NCI-H1694 treated with DMSO at 0.1 percent for 48 hours (cell line): ENCODE results near the gene EGFL7.
A peak's percentile ranks its signal among the peaks of the same experiment; 100 is the strongest.

Experiments used
- DNase-seq: peaks from one replicate; lab custom pipeline; 2025; lab: John Stamatoyannopoulos, UW

Gene EGFL7

DNA sequence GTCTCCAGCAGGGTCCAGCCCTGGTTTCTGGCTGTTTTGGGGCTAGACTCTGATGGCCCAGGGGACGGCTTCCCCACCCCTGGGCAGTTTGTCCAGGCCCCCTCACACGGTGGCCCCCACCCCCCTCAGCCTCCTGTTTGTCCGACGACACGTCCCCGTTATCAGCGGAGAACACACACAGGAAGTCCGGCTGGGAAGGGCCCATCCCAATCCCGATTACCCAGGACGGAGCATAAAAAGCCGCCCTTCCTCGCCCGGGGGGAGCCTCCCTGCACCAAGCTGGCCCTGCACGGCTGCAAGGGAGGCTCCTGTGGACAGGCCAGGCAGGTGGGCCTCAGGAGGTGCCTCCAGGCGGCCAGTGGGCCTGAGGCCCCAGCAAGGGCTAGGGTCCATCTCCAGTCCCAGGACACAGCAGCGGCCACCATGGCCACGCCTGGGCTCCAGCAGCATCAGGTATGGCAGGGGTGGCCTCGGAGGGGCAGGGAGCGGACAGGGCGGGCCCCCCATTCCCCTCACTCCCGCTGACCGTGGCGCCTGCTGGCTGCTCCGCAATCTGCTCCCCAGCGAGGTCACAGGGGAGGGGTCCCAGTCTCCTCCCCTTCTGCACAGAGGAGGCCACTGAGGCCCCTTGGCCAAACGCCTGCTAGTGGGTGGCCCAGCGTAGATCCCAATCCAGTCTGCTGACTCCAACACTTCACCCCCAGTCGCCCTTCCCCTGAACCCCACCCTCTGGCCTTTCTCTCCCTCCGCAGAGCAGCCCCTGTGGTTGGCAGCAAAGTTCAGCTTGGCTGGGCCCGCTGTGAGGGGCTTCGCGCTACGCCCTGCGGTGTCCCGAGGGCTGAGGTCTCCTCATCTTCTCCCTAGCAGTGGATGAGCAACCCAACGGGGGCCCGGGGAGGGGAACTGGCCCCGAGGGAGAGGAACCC lies at the start of gene EGFL7:
TSS of gene EGFL7 (plus strand) at position 261 of the 926 bp plus-strand sequence. CDS start 5,367 bp downstream, outside the sequence.
- no peak for DNase-seq

DNA sequence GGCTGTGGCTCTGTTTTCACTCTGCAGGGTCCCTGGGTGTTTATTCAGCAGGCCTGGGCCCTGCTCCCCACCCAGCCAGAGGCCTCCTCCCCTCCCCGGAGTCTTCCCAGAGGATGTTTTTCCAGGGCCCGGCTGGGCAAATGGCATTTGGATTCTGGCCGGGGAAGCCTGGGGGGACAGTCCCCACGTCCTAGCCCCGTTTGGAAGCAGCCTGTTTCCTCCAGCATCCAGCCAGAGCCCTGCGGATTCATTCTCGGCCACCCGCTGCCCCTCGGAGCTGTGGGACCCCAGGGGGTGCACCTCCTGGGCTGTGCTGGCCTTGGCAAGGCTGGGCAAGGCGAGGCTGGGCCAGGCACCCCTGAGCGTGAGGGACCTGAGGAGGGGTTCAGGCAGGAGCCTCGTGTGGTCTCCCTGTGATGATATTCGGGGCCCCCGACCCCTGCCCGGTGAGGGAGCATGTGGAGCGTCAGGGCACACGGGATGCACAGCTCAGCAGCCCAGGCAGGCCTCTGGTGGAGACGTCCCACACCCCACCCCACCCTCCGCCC lies 48.8 kb upstream of the EGFL7 start:
- no peak for DNase-seq

DNA sequence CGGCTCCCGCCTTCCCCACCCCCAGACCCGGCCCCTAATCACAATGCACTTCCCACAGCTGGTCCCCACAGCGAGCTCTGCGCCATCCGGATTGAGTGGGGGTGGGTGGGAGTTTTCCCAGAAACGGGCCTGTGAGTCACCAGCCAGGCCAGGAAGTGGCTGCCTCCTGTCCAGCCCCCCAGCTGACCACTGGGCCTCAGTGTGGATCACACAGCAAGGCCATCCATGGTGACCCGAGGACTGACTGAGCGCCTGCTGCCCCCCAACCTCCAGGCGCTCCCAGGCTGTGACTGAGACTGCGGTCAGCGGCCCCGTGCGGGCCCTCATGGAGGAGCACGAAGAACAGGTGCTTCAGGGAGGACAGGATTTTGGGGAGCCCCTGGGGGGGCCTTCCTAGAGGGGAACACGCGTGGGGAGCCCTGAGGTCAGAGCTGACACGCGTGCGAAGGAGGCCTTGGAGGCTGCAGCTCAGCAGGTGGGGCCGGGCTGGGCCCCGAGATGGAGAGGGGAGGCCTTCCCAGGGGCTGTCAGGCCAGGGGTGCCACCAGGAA lies 48.3 kb upstream of the EGFL7 start:
- no peak for DNase-seq

DNA sequence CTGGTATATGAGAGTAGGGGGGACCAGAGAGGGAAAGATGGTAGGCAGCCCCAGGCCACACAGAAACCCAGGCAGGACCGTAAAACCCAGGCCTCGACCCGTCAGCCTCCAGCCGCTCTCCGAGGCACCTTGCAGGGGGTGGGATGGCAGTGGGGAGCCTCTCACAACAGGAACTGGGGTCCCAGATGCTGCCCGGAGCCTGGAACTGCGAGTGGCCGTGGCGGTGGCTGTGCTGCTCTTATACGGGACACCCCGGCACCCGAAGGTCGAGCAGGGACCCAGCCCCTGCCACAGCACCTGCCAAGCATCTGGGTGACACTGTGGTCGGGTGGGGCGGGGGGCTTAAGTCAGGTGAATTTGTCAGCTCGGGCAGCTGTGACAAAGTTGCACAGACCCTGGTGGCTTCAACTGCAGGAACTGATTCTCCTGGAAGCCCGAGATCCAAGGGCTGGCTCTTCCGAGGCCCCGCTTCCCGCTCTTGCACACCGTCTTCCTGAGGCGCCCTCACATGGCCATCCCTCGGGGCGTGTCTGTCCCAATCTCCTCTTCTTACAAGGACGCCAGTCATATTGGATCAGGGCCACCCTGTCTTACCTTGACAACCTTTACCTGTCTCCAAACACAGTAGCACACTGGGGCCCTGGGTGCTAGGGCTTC lies 47.6 kb upstream of the EGFL7 start:
- DNase-seq, result no peak

DNA sequence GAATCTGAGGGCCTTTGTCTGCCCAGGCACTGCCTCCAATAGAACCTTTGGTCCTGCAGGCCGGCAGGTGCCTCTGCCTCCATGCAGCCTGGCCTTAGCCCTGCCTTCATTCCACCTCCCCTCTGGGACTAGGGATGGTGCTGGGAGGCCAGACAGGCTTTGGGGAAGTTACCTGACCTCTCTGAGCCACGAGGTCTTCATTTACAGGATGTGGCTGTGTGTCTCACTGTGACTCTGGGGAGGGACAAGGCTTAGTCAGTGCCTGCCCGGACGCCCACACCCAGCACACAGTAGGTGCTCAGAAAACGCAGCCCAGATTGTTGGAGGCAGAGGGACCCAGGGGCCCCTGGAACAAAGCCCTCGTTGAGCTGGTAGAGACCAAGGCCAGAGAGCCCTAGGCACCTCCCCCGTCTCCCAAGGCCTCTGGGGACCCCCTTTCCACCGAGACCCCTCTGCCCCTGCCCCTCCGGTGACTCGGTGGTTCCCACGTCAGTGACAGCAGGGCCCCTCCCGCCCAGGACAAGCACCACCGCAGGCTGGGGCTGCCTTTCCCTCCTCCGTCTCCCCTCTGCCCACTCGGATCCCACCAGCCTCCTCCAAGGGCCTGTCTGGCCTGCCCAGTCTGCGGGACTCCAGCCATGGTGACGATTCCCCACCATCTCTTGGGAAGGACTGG lies 46.9 kb upstream of the EGFL7 start:
- DNase-seq, result no peak

DNA sequence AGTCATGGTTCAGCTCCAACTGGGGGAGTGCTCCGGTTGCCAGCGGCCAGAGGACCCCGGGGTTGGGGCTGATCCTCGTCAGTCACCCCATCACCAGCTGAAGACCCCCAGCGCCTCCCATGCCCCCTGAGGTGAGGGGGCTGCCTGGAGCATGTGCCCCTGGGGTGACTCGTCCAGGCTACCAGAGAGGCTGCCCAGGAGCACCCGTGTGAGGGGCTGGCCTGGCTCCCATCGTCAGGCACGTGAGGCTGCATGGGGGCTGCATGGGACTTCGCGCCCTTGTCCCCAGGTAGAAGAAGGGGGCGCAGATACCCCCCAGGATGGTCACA lies 46.4 kb upstream of the EGFL7 start:
- no peak for DNase-seq

DNA sequence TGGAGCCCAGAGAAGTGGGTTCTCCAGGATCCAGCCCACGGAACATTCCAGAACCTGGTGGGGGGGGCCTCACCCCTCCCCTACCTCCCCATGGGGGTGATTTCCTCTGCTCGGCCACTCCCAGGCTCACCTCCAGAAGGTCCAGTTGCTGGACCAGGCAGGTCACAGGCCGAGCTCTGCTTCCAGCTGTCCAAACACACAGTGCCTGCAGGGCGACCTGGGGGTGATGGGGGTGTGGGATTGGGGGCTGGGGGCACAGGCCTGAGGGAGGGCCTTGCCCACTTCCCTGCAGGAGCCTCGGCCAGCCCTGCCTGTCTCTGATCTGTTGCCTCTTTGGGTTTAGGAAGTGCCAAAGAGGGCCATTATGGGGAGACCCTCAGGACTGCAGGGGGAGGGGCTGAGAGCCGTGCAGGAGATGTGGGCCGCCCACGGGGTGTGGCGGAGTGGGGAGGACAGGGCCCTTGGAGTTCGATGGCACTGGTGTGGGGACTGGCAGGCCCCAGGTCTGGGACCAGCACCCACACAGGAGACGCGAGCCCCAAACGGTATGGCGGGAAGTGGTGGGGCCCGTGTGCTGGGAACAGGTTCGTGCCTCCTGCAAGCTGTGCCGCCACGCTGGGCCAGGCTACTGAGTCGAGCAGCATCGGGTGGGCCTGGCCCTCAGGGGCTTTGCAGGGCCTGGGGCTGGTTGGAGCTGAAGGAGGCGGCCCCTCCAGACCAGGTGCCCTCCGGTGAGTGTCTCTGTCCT lies 45.6 kb upstream of the EGFL7 start:
- no peak for DNase-seq

DNA sequence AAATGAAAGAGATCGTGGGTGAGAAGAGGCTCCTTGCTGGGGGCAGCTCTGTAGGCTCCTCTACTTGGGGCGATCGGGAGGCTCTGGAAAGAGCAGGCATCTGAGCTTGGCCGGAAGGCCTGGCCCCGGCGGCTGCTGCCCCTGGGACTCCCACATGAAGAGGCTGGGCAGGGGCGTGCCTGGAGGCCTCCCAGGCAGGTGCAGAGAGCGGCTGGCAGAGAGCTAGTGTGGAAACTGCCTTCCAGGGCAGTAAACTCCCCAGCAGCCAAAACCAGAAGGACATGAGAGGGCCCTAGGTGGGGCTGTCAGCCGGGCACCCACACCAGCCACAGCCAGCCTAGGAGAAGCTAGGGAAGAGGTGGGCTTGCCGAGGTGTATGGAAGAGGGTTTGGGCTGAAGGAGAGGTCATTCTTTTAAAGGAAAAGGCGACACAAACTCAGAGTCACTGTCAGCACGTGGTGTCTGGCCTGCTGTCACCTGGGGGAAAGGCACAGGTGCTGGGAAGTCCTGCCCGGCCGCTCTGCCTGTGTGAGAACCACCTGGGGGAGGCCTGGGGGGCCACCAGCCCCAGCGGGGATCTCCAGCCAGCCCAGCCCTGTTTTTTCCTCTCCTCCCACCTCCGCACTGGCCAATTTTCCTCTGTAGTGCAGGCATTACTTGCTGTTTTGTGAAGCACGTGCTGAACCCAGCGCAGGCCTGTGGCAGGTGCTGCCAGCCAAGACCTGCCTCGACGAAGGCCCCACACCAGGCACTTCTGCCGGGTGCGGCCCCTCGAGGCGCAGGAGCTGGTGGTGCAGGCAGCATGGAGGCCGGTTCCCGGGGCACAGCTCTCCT lies 44.8 kb upstream of the EGFL7 start:
- no peak for DNase-seq

DNA sequence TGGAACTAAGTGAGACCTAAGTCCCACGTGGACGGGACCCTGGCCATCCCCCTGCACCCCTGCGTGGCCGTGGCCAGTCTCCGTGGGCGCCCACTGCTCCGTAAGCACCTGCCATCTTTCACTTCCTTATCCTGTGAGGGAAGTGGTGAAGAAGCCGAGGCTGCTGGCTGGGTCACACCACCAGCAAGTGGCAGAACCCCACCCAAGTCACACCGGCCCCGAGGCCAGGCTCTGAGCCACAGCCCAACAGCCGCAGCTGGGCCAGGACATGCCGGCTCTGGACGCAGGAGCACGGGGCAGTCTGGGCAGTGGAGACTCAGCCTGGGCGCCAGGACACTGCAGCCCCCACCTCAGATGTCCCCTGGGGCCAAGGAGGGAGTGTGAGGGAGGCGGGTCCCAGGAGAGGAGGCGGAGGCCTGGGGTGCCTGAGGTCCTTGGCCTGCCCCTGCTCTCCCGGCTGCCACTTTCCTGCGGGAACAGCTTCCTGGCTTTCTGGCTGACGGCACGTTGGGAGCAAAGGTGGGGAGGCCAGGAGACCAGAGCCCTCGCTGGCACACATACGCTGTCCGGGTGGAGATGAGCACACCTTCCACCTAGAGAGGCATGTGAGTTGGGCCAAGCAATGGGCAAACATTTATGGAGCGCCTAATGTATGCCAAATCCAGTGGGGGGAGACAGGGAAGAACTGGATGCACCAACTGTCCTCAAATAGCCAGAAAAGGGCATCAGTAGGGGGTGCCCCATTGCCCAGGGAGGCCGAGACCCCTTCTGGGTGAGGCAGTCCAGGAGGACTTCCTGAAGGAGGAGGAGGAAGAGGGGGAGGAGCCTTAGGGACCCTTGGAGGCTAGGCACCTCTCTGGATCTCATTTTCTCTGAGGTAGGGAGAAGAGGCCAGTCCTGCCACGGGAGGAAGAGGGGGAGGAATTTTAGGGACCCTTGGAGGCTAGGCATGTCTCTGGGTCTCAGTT lies 43.9 kb upstream of the EGFL7 start:
- no peak for DNase-seq

DNA sequence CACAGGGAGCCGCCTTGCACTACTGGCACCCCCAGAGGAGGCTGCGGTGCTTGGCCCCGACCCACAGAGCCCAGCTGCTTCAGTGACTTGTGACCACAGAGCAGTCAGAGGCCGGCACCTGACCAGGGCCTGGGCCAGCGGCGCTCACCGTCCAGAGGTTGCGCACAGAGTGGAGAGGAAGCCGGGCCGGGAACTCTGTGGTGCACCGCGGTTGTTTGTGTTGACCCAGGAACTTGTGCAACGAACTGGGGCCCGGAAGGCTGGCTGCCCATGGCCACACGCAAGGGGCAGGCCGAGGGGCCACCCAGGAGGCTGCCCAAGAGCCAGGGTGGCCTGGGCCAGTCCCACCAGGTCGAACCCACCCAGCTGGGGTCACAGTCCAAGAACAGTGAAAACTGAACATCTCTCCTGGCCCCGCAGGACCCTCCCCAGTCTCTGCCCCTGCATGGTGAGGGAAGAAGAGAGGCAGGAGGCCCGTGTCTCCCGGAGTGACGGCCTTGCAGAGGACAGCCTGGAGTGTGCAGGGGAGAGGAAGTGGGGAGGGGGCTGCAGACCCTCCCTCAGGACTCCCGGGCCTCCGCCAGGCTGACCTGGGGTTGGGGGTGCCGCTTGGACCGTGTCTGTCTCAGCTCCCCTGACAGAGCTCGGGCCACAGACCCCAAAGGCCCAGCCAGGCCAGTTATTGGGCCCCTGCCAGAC lies 42.8 kb upstream of the EGFL7 start:
- no peak for DNase-seq

DNA sequence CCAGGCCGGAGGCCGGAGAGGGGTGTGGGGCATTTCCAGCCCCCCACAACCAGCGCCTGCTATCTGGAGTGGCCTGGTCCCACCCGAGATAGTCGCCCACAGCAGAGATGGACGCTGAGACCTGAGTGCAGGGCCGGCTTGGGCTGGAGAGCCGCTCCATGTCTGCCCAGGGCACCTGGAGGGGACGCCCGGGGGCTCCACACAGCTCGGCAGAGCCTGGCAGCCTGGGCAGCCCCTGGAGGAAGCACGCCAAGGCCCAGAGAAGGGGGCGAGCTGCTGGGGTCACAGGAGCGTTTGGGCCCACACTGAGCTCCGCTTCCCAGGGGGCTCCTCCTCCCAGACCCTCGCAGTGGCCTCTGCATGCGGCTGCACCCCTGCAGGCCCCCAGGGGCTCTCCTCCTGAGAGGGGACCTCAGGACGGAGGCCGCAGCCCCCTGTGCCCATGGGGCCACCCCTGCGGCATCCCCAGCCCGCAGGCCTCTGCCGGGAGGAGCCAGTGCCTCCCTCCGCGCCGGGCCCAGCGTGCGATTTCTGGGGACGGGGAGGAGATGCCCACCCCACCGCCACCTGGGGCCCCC lies 42.2 kb upstream of the EGFL7 start:
- no peak for DNase-seq

DNA sequence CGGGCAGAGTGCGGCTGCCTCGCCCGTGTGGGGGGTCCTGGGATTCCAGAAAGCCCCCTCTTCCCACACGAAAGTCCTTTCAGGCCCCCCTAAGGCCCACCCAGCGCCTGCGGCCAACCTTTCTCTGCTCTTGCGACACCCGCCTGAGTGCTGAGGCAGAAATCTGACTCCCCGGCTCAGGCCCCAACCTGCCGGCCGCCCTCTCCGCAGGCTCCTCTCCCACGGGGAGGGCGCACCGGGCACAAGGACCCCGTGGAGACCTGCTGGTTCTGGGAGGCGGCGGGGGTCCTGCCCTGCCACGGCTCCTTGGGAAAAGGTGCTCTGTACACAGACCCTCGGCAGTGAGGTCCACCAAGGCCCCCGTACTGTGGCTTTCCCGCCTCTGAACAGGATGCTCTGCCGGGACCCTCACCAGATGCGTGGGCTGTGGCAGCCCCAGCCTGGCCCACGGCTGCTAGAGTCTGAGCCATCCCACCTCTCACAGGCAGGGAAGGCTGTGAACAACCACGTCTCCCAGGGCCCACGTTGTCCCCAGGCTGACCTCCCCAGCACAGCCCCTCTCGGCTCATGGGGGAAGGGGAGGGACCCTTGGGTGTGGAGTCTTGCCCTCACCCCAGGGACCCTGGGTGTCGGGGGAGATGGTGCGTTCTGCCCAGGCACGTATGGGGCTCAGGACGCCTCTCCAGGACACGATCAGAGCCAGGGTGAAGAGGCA lies 41.5 kb upstream of the EGFL7 start:
- DNase-seq, result no peak

DNA sequence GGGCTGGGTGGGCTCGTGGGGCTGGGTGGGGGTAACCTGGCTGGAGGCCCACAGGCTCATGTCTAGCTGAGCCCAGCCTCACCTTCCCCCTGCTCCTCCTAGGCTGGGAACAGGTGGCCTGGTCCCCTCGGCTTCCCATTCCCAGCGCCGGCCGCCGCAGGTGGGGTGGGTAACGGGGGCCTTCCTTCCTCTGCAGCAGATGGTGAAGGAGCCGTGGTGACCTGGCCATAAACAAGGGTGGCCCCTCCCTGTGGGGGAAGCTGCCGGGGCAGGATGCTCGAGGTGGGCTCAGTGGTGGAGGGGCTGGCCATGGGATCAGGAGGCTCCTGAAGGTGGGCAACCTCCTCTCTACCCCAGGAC lies 41.0 kb upstream of the EGFL7 start:
- no peak for DNase-seq

DNA sequence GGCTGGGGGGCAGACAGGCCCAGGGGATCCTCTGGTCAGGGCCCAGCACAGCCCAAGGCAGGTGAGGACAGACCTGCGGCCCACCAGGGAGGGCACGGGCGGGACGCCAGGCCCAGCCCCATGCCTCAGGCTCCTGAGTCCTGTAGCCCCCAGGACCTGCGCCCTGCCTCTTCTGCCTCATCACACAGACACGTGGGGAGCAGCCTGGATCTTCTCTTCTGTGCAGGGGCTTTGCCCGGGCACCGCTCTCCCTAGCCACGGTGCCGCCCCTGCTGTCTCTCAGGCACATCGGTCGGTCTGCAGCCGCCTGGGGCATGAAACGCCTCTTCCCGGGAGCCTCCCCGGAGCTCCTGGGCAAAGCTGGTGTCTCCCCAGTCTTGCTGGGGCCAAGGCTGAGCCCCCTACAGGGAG lies 40.2 kb upstream of the EGFL7 start:
- no peak for DNase-seq

DNA sequence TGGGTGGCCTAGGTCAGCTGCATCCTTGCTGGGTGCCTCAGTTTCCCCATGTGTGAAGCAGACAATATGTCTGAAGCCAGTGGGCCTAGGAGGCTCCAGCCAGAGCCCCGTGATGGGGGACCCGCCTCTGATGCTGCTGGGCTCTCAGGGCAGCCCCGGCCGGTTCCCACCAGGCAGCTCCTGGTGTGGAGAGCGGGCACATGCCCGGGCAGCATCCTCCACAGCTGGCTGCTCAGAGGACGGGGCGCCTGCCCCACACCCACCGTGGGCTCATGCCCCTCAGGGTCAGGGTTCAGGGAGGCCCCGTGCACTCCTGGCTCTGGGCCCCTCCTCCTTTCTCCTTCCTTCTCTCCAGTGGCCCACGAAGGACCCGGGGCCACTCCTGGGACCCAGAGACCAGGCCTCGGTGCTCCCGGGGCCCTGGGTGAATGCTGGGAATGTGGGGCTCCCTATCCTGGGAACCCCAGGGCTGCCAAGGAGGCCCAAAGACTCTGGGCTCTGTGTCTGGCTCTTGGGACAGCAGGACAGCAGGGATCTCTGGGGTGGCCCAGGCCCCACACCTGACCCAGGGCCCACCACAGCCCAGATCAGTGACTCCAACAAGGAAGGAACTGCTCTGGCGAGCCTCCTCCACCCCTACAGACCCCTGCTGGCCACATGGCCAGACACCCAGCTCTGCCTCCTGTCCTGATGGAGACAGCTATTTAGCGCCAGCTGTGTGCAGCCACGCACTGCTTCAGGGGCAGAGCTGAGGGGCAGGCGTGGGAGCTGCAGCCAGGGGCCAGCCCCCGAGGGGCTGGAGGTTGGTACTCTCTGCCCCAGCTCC lies 39.5 kb upstream of the EGFL7 start:
- no peak for DNase-seq

DNA sequence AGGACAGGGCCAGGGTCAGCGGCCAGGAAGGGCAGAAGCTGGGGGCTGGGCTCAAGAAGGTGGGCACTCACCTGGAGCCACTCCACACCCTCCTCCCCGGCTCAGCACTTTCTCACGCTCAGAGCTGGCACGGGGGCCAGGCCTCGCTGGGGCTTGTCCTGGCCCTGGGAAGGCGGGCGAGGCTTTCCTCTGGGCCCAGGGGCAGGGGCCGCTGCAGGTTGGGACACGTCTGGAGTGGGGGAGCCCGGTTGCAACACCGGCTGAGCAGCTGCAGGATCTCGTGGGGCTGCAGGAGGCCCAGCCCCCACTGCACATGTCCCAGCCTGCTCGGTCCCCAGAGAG lies 38.9 kb upstream of the EGFL7 start:
- peak; percentile 29 for DNase-seq
